Measurements from ENCODE around the gene ANO10.

DNA sequence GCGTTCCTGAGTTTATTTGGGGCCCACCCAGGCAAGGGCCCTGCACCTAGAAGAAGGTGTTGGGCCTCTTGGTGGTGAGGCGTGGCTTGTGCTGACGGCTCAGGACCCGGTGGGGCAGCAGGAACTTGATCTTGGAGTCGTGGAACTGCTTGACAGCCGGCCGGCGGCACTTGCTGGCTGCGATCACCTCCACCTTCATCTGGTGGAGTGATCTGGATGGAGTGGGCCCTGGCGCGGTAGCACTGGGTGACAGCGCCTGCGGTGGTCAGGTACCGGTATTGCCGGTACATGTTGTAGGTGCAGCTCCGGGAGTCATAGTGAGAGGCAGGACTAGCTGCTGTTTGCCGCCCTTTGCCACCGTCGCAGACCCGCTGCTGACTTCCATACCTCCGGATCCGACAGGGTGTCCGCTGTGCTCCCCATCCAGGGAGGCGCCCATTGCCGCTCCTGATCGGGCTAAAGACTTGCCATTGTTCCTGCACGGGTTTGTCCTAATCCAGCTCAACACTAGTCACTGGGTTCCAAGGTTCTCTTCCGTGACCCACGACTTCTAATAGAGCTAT is 136.8 kb downstream of the ANO10 start:
- TF ChIP-seq, protein P1, sequence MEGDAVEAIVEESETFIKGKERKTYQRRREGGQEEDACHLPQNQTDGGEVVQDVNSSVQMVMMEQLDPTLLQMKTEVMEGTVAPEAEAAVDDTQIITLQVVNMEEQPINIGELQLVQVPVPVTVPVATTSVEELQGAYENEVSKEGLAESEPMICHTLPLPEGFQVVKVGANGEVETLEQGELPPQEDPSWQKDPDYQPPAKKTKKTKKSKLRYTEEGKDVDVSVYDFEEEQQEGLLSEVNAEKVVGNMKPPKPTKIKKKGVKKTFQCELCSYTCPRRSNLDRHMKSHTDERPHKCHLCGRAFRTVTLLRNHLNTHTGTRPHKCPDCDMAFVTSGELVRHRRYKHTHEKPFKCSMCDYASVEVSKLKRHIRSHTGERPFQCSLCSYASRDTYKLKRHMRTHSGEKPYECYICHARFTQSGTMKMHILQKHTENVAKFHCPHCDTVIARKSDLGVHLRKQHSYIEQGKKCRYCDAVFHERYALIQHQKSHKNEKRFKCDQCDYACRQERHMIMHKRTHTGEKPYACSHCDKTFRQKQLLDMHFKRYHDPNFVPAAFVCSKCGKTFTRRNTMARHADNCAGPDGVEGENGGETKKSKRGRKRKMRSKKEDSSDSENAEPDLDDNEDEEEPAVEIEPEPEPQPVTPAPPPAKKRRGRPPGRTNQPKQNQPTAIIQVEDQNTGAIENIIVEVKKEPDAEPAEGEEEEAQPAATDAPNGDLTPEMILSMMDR (IDR thresholded peaks at IDR 0.05; ENCODE audit: insufficient read depth, low read depth, low read length), result no peak
- no peak for TF ChIP-seq EZH2 (IDR thresholded peaks at IDR 0.05; ENCODE audit: insufficient read depth, low read length)
